Activated naive CD4-positive, alpha-beta T cell (primary cell): ENCODE results near the gene ASTN2.
"Not testable (repeated sequence)": the region's sequence is repeated elsewhere in the genome, so short reads cannot be mapped to it uniquely, and the experiment has no call there.

Experiments
- DNase-seq, 4 experiments: peaks; one replicate each; lab custom pipeline; 2025; lab: John Stamatoyannopoulos, UW

The ASTN2 gene

DNA sequence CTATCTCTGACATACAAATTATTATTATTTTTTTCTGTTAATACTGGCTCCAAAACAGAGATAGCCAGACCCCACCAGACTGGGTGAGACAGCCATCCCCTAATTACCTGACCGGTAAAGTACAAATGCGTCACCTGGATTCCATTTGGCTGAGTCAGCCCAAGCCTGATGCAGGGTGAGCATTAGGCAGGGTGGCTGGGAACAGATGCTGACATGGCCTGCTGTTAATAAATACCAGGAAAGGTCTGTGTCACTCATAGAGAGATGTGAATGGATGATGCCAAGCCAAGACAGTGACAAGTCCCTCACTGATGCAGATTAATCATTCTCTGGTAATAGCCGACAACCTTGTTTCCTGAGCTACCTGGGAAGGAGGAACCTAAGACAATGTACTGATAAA, 544.3 kb downstream of the ASTN2 start:
- DNase-seq, result no peak

DNA sequence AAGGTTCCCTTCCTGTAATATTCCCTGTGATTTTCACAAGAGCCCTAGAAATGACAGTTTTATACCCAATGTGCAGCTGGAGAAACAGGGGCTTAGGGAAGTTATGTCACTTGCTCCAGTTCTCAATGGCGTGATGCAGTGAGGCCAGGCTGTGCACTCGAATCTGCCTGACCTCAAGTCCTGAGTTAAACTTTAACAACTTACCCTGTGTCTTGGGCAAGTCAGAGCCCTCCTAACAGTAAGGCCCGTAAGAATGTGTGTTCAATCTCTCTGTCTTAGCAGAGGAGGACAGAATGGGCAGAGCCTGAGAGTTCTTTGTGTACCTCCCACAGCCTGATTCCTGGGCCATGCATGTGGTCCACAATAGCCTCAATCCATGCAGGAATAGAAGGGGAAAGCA, 546.7 kb downstream of the ASTN2 start:
- DNase-seq, result no peak

DNA sequence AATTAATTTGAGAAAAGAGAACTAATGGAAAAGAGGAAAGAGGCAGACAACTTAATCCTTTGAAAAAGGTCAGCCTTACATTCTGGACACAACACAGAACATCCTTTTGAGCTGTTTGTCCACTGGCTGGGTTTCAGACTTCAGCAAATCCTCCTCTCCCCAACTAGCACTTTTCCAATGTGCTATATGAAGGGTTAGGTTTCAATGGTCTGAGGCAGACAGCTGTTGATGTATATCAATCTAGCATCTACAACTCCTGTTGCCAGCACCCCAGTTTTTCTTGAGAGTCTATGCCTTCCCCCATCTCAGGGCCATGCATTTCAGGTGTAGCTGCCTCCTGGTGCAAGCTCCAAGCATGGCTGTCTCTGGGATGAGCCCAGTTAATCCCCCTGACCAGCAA, 553.5 kb downstream of the ASTN2 start:
- DNase-seq, result no peak

DNA sequence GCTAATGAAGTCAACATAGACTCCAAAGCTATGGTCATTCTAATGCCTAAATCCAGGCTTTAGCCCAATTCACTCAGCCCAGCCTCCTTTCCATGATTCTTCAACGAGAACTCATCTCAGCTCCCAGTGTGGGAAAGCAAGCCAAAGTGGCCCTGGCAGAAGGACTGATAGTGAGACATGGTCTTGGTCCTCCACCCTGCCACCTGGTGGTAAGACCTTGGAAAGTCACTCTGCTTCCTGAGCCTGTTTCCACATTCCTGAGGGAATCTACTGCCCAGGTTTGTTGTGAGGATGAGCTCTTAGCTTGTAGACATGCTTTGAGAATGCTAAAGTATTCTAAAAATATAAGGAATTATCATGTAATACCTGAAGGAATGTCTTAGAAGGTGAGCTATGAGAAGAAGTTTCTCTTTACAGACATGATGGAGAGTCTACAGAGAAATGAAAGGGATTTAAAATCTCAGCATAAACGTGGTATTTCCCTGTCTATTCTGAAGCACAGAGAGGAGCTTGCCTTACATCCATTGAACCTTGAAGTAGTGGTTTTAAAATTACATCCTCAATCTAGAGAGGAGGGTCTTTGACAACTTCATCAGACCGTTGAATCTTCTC, 554.2 kb downstream of the ASTN2 start:
- no peak for DNase-seq

DNA sequence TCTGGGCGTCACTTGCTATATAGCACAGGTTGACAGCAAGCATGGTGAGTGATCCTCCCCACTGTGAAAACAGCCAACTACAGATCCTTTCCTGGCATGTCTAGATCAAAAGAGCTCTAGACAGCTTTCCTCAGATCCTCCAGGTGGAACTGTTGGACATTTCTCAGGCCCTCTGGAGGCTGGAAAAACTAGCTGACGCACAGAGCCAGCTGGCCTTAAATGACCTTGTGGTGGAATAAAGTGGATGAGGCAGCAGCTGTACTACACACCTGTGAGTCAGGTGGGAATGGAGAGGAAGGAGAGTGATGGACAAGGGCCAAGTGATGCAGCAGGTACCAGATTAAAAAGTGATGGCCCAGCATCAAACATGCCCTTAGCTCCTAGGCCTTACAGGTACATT, 555.1 kb downstream of the ASTN2 start:
- no peak for DNase-seq

DNA sequence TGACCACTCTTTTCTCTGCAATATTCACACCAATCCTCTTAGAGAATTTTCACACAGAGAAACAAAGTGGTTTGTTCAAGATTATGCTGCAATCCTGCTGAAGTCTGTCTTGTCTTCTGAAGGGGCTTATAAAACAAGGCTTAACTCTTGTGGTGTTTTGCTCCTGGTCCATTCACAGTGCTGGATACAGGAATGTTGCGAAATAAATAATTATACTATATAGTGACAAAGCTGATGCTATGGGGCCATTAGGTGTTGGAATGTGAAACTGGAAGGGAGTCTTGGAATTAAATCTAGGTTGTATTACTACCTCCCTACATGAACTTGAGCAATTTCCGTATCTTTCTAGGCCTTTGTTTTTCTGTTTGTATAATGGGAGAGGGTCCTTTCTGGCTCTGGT, 557.5 kb downstream of the ASTN2 start:
- DNase-seq, result no peak

DNA sequence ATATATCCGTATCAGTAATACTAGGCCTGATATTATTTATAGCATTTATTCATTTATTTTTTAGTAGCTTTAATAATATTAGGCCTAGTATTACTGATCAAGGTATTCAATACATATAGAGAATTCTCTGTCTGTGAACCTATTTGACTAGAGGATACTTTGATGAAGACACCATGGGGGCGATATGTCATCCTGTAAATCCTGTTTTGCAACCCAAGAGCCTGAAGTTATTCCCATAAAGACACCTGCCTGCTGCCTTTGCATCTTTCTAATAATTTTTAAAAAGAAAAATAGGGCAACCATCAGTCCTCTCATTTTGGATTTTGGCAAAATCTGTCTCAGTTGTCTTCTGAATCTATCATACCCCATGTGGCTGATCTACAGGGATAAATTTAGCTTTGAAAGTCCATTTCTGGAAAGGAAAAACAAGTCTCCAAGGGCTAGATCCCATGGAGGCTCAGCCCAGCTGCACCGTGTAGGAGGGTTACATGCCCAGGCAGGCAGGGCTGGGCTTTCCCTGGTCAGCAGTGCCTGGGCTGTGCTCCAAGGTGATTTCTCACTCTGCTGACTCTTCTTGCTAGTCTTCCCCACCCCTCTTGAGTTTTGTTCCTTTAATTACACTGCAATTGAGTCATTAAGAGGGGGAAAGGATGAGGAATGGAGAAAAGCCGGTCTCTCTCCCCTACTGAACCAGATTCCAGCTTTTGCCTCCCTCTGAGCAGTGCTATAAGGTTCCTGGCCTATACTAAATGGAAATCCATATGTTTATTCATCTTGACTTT, 558.8 kb downstream of the ASTN2 start:
- DNase-seq, result no peak

DNA sequence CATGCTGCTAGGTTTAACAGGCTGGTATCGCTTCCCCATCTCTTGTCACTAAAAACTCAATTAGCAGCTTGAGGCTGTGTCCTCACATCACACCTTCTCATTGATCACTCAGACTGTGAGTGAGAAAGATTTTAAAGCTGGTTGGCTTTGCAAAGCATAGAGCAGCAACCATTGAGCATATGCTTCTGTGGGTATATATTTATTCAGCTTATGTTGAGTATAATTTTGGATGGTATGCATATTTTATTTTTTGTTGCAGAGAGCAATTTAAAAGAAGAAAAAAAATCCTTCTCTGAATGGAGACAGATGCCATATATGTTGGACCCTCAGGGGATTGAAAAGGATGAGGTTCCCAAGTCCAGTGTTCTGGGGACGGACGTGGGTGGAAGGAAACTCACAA, 565.1 kb downstream of the ASTN2 start:
- DNase-seq, result no peak

DNA sequence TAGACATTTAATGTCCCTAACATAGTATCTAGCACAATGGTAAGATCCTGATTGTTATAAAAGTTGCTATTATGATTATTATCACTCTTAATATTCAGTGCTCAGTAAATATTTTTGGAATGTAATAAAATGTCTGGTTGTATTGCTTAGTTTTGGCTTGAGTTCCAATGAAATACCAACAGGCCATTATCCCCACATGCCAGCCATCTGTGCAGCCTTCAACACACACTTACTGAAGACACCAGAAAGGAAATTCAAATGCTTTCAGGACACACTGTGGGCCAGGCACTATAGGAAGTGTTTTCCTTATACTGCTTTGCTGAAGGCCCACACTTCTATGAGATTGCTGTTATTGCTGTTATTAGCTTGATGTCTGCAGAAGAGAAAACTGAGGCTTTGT, 570.2 kb downstream of the ASTN2 start:
- no peak for DNase-seq

DNA sequence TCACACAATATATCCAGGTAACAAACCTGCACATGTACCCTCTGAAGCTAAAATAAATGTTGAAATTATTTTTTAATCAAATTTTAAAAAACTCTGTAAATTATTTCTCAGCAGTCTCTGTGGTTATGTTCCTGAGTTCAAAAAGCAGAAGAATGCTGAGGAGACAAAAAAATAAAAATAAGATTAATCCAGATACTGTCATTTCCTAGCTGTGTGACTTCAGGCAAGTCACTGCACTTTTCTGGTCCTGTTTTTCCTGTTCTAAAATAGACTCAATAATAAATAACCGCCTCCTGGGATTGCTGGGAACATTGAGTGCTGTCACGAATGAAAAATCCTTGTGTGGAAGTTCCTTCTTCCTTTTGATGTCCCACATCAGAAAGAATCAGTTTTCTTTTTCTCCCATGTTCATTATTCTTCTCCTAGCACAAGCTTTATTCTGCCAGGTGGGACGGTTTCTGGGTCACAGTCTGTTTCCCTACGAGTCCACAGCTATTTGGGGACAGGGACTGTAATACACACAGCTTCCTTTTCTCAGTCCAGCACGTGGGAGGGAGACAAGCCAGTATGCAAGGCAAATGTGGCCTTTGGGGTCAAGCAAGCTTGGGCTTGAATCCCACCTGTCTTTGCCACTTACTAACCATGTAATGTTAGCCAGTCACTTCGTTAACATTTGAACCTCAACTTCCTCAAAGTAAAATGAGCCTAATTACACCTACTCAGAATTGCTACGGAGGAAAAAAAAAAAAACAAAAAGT, 570.8 kb downstream of the ASTN2 start:
- DNase-seq, result no peak

DNA sequence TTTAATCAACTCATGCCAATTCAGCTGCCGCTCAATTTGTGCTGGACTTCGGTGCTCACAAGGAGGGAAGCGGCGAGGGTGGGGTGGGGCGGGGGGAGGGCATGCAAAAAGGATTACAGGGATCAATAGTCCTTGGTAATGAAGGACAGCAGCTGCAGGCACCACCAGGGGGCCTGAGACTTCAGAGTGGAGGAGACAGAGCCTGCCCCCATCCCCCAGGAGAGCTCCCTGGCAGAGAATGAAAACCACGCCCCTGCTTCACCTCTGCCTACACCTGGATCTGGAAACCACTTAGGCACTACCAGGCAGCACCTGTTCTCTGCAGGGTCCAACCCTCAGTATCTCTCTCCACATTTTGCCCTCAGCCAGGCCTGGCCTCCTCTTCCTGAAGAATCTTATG, 572.2 kb downstream of the ASTN2 start:
- no peak for DNase-seq

DNA sequence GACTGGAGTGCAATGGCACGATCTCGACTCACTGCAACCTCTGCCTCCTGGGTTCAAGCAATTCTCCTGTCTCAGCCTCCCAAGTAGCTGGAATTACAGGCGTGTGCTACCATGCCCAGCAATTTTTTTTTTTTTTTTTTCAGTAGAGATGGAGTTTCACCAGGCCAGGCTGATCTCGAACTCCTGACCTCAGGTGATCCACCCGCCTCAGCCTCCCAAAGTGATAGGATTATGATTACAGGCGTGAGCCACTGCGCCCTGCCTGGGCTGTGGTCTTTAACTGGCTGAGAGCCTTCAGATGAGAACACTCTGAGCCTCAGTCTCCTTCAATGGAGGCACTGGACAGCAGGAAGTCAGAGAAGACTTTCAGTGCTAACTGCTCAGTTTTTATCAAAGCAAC, 576.4 kb downstream of the ASTN2 start:
- not testable (repeated sequence) for DNase-seq

DNA sequence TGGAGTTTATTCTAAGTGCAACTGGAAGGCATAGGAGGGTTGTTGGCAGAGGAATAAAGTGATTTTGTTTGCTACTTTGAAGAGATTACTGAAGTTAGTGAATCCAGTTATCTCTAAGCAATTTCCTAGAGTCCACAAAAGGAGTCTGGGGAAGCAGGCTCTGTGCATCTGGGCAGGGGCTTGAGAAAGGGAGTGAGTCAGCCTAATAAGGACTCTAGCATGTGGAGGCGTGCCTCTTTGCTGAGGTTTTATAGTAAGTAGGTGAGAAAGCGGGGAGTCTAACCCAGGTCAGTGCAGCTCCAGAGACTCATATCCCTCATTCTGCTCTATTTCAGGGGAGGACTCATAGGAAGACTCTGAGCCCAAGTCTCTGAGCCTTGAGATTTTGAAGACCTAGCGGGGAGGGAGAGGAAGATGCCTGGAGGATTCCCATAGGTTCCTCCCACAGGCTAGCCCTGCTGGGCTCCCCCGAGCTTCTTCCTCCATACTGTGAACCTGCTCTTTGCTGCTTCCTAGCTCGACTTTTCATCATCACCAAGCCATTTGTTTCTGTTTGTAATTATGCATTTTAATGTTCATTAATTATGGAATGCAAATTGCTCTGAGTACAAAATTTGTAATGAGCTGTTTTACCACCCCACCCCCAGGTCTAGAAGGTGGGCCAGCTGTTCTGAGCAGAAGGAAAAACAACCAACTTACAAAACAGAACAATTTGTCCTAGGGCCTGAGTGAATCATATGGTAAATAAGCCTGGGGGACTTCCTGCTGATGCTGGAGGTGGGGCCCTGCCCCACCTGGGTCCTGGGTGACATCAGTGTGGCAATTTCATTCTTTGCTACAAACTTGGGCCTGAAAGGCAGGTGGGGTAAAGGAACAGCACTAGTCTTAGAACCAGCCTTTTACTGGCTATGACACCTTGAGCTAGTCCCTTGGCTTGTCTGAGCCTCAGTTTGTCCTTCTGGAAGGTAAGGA, 577.6 kb downstream of the ASTN2 start:
- no peak for DNase-seq

DNA sequence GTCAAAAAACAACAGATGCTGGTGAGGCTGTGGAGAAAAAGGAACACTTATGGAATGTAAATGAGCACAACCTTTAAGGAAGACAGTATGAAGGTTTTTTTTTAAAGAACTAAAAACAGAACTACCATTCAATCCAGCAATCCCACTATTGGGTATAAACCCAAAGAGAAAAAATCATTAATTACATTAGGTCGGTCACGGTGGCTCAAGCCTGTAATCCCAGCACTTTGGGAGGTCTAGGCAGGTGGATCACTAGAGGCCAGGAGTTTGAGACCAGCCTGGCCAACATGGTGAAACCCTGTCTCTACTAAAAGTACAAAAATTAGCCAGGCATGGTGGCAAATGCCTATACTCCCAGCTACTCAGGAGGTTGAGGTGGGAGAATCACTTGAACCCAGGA, 584.5 kb downstream of the ASTN2 start:
- DNase-seq, result not testable (repeated sequence)

DNA sequence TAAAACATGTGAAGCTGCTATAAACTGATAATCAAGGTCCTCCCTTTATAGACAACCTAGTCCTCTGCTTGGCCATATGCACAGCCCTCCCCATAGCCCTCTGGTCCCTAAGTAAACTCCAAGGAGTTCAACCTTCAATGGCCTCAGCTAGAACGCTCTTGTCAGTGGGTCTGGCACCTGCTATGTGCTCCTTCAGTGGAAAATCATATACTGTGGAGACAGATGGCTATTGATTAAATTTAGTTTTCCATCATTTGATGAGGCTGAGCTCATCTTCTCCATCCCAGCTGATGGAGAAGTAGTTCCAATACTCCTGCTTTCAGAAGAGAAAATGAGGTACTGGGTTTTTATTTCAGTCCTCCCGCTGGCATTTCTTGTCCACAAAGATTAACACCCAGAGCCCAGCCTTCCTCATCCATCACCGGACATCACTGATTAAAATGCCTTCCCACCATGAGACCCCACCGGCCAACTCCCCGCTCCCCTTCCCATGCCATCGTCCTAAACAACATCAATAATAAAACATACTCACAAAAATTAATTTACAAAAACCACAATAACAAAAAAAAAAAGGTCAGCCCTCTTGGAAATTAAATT, 593.1 kb downstream of the ASTN2 start:
- DNase-seq, result no peak

DNA sequence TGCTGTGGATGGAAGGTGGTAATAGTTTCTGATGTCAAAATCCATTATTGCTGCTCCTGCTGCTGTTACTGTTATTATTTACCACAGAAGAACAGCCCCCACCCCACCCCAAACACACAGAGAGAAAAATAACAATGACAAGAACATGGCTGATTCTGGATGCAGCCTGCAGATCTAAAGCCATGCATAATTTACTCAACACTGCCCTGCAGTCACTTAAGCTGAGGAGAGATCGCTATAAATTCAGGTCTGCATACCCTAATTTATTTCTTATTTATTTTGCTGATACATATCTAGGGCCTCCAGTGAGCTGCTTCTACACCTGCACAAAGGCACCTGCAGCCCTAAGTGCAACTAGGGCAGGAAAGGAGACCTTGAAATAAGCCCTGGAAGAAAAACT, 595.7 kb downstream of the ASTN2 start:
- no peak for DNase-seq

DNA sequence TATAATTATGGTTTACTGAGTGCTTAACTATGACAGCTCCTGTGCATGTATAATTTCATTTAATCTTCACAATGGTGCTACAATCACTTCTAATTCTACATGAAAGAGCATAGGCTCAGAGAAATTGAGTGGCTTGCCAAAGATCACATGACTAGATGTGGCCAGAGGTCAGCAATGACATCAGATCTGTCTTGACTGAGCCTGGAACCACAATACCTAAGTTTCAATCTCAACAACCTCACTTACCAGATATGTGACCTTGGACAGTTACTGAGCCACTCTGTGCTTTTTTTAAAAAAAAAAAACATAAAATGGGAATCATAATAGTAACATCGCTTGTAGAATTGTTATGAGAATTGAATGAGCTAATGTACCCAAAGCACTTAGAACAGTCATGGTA, 597.1 kb downstream of the ASTN2 start:
- no peak for DNase-seq

DNA sequence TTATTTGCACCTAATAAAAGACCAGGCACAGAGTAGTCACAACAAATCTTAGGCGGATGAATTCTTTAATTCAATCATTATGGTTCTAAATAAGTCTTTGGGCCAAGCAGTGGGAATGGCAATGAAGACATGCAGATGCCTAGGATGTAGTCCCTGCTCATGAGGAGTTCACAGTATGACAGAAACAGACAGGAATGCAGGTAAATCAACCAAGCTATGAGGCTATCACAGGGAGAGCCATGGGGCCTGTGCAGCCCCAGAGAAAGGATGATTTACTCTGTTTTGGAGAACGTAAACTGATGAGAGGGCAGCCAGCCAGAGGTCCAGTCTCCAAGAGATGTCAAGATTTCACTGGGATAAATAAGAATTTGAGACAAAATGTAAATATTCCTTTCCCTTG, 598.4 kb downstream of the ASTN2 start:
- no peak for DNase-seq

DNA sequence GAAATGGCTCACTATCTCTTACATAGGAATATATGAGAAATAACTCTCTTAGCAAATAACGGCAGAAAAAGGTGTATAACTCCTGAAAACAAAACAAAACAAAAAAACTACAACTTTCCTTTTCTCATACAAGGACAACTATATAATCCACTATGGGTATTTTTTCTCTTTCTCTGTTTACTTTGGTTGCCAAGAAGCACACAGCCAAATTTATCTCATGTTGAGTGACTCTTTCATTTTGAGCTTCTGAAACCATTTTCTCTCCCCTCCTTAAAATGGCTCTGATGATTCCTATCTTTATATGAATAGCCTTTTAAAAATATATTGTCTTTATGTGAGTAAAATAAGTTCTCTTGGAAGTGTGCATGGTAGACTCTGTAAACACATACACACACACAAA, 599.0 kb downstream of the ASTN2 start:
- DNase-seq, result no peak

DNA sequence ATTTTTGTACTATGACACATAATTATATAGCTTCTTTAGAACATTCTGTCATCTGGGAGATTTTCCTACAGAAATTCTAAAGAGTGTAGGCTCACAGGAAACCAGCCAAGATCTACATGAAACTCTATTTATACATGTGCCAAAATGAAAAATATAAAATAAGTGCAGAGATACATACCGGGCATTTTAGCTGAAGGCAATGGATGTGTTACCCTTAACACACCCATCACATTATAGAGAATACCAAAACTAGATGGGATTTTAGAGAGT, 601.9 kb downstream of the ASTN2 start:
- DNase-seq, result no peak

DNA sequence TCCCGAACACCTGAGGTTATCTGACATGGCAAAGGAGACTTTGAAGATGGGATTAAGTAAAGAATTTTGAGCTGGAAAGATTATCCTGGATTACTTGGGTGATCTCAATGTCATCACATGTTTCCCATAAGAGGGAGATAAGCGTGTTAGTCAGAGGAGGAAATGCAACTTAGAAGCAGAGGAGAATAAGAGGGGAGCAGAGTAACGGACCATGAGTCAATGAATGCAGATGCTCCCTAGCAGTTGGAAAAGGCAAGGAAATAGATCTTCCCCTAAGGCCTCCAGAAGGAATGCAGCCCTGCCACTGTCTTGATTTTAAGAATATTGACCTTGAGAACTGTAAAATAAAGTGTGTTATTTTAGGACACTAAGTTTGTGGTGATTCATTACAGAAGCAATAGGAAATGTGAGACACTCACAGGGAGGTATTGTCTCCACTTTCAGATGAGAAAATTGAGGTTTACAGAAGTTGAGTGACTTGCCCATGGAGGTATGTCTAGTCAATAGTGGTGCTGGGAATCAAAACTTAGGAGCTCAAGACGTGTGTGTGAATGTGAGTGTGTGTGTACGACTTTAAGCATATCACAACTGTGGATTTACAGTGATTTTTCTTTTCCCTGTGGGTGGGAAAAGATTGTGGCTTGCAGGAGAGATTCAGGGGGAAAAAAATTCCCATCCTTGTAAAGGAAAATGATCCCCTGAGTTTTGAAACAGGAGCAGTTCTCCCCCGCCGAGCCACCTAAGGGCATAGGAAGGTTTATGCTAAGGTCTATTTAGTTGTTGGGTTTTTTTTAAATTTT, 602.4 kb downstream of the ASTN2 start:
- DNase-seq, result no peak
